Large intestine (tissue), 12 donors: ENCODE data around the gene KCNK3. TPM values are rescaled to one million over a fixed set of nuclear protein-coding genes. Genes with fewer than 3 reads are reported as not detected.

Experiments used
- DNase-seq, 2 donors: peaks; one replicate each; pipeline versions ENCODE4 v3.0.0 to v3.0.0-alpha.2; 2013
- H3K27ac ChIP-seq: one replicate; pipeline ENCODE4 v1.5.1; 2013; ENCODE audit warnings: low read length
- H3K27me3 ChIP-seq: 2 replicates; pipeline ENCODE4 v1.6.1; 2013; ENCODE audit warnings: low read length; ENCODE audit not compliant: control insufficient read depth, insufficient read depth
- H3K36me3 ChIP-seq: 2 replicates; pipeline ENCODE4 v1.6.1; 2013; ENCODE audit warnings: low read length; ENCODE audit not compliant: control insufficient read depth, insufficient read depth
- H3K4me1 ChIP-seq: one replicate; pipeline ENCODE4 v1.6.1; 2013; ENCODE audit warnings: low read length; ENCODE audit not compliant: control insufficient read depth, insufficient read depth
- H3K4me3 ChIP-seq: one replicate; pipeline ENCODE4 v1.5.1; 2013; ENCODE audit warnings: low read length
- H3K9me3 ChIP-seq: one replicate; pipeline ENCODE4 v1.6.1; 2013; ENCODE audit warnings: mild to moderate bottlenecking, low read depth, low read length, moderate library complexity; ENCODE audit not compliant: control insufficient read depth
- WGBS: methylation state at CpG from one replicate; pipeline ENCODE4 v1.1.5; 2013; ENCODE audit warnings: low lambda C conversion rate; ENCODE audit not compliant: insufficient coverage; 5-methylcytosine and 5-hydroxymethylcytosine counted together
- long read RNA-seq, 11 donors: transcript quantifications; one replicate each; lab custom pipeline, GENCODE V29; 2026
- polyA plus RNA-seq: library from polyadenylated mRNA; unstranded; fragments of 120-200 nt; gene quantifications from one replicate; pipeline ENCODE4 v1.2.1, GENCODE V29; 2013

KCNK3 gene
- 3.3 TPM for polyA plus RNA-seq
- long read RNA-seq, donor 1, full-length matches to known transcripts = 1 of 1 reads
- long read RNA-seq, donor 1, partial matches to known transcripts = 0 of 1 reads
- long read RNA-seq, donor 1, other reads (novel, unspliced or antisense) = 0 of 1 reads
- long read RNA-seq, donor 2, full-length matches to known transcripts = 5 of 5 reads
- long read RNA-seq, donor 2, partial matches to known transcripts = 0 of 5 reads
- long read RNA-seq, donor 2, other reads (novel, unspliced or antisense) = 0 of 5 reads
- long read RNA-seq, donor 3 = 0 reads
- long read RNA-seq, donor 4 = 0 reads
- long read RNA-seq, donor 5, full-length matches to known transcripts = 3 of 3 reads
- long read RNA-seq, donor 5, partial matches to known transcripts = 0 of 3 reads
- long read RNA-seq, donor 5, other reads (novel, unspliced or antisense) = 0 of 3 reads
- long read RNA-seq, donor 6, full-length matches to known transcripts = 6 of 6 reads
- long read RNA-seq, donor 6, partial matches to known transcripts = 0 of 6 reads
- long read RNA-seq, donor 6, other reads (novel, unspliced or antisense) = 0 of 6 reads
- long read RNA-seq, donor 7, full-length matches to known transcripts = 5 of 5 reads
- long read RNA-seq, donor 7, partial matches to known transcripts = 0 of 5 reads
- long read RNA-seq, donor 7, other reads (novel, unspliced or antisense) = 0 of 5 reads
- long read RNA-seq, donor 8, full-length matches to known transcripts = 4 of 4 reads
- long read RNA-seq, donor 8, partial matches to known transcripts = 0 of 4 reads
- long read RNA-seq, donor 8, other reads (novel, unspliced or antisense) = 0 of 4 reads
- long read RNA-seq, donor 9, full-length matches to known transcripts = 1 of 1 reads
- long read RNA-seq, donor 9, partial matches to known transcripts = 0 of 1 reads
- long read RNA-seq, donor 9, other reads (novel, unspliced or antisense) = 0 of 1 reads
- long read RNA-seq, donor 10, full-length matches to known transcripts = 2 of 2 reads
- long read RNA-seq, donor 10, partial matches to known transcripts = 0 of 2 reads
- long read RNA-seq, donor 10, other reads (novel, unspliced or antisense) = 0 of 2 reads
- long read RNA-seq, donor 11, full-length matches to known transcripts = 2 of 2 reads
- long read RNA-seq, donor 11, partial matches to known transcripts = 0 of 2 reads
- long read RNA-seq, donor 11, other reads (novel, unspliced or antisense) = 0 of 2 reads

DNA sequence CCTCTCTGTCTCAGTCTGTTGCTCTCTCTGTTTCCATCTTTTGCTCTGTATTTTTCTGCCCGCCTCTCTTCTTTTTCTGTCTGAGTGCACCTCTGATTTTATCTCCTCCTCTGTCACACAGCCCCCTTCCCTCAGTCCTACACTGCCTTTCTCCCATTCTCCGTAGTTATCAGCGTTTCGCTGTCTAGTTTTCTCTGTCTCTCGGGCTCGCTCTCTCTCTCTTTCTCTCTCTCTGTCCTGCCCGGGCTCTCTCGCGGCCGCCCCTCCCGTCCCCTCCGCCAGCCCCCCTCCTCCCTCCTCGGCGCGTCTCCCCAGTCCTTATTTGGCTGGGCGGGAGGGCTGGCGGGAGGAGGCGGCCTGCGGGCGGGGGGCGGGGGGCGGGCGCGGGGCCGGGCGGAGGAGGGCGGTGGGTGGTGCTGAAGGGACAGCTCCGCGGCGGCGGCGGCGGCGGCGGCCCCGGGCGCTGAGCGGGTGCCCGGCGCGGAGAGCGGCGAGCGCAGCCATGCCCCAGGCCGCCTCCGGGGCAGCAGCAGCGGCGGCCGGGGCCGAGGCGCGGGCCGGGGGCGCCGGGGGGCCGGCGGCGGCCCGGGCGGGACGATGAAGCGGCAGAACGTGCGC lies at the start of gene KCNK3:
KCNK3 (plus strand) TSS at position 444 of the 618 bp plus-strand sequence; CDS start at position 598, 154 bp downstream.
- 7% methylated on average over 3 of the region's 64 CpGs for WGBS
- H3K27ac ChIP-seq = peak within 1 kb of the TSS; percentile 47
- H3K9me3 ChIP-seq = peaks cover 6% of the 10 kb centered on the region
- H3K36me3 ChIP-seq = no peaks in the 10 kb centered on the region
- H3K27me3 ChIP-seq = peaks cover 76% of the 10 kb centered on the region
- DNase-seq = peak in 1 of 2 donors; percentile 57
- H3K4me3 ChIP-seq = peak within 1 kb of the TSS; percentile 38
- peaks cover 10% of the 10 kb centered on the region for H3K4me1 ChIP-seq

- Histone ChIP-seq H3K27ac (no peak overlapping the region), H3K27me3 (peaks cover 7% of the 10 kb centered on the region), H3K4me1 (peaks cover 3% of the 10 kb centered on the region), H3K9me3 (no peaks in the 10 kb centered on the region), H3K4me3 (no peak overlapping the region), H3K36me3 (no peaks in the 10 kb centered on the region)
- WGBS = no CpG with 5 or more reads among the region's 13 CpGs
- no peak for DNase-seq
Observed at GRCh38 chr2:26644188-26644835, 48.2 kb upstream of the KCNK3 start.

DNA sequence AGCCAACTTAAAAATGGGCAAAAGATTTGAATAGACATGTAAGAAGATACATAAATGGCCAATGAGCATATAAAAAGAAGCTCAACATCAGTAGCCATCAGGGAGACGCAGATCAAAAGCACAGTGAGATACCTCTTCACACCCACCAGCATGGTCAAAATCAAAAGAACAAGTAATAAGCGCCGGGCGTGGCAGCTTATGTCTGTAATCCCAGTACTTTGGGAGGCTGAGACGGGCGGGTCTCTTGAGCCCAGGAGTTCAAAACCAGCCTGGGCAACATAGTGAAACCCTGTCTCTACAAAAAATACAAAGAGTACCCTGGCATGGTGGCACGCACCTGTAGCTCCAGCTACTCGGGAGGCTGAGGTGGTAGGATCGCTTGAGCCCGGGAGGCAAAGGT lies 46.8 kb upstream of the KCNK3 start:
- no peak for DNase-seq
- H3K27ac ChIP-seq = no peak overlapping the region
- no peaks in the 10 kb centered on the region for H3K36me3 ChIP-seq
- peaks cover 7% of the 10 kb centered on the region for H3K27me3 ChIP-seq
- no peaks in the 10 kb centered on the region for H3K4me1 ChIP-seq
- H3K4me3 ChIP-seq = no peak overlapping the region
- 100% methylated on average over 1 of the region's 10 CpGs for WGBS
- H3K9me3 ChIP-seq = no peaks in the 10 kb centered on the region

GRCh38 chr2:26646986-26647672 lies 45.4 kb upstream of the KCNK3 start:
- no peak overlapping the region for H3K4me3 ChIP-seq
- no peaks in the 10 kb centered on the region for H3K36me3 ChIP-seq
- no peak for DNase-seq
- no CpG with 5 or more reads among the region's 6 CpGs for WGBS
- H3K27ac ChIP-seq = no peak overlapping the region
- no peaks in the 10 kb centered on the region for H3K9me3 ChIP-seq
- H3K4me1 ChIP-seq = no peaks in the 10 kb centered on the region
- H3K27me3 ChIP-seq = peaks cover 7% of the 10 kb centered on the region

DNA sequence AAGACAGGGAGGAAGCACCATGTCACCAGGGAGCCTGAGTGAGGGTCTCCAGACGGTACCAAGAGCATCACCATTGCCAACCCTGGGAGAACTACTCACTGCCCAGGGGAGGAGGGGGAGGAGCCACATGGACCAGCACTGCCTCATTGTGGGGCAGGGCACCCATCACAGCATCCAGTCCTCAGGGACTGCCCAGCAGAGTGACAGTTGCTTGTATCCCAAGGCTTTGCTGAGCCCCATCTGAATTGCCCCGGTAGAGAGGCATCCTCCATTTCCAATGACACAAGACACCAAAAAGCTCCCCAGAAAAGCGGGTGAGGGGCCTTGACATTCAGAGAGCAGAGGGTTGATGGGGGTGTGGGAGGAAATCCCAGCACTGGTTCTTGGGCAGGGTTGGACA lies 44.5 kb upstream of the KCNK3 start:
- Histone ChIP-seq H3K27me3 (peaks cover 7% of the 10 kb centered on the region), H3K27ac (no peak overlapping the region), H3K4me3 (no peak overlapping the region), H3K9me3 (no peaks in the 10 kb centered on the region), H3K4me1 (no peaks in the 10 kb centered on the region), H3K36me3 (no peaks in the 10 kb centered on the region)
- no peak for DNase-seq
- 100% methylated on average over 1 of the region's 3 CpGs for WGBS

DNA sequence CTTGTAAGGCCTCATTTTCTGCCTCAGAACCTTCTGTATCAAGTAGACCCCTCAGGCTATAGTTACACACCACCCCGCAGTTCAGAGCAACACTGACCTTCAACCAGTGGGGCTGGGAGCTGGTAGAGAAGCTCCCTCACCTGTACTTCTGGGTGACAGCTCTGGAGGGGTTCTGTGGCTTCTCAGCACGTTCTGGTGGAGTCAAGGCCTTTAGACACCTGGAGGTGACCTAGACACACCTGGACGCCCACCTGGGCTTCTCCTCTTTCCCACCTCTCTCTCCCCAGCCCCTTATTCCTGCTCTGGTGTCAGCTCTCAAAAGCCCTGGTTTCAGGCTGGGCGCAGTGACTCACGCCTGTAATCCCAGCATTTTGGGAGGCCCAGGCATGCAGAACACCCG lies 44.0 kb upstream of the KCNK3 start:
- no peaks in the 10 kb centered on the region for H3K4me1 ChIP-seq
- peaks cover 7% of the 10 kb centered on the region for H3K27me3 ChIP-seq
- no peaks in the 10 kb centered on the region for H3K36me3 ChIP-seq
- WGBS = no CpG with 5 or more reads among the region's 6 CpGs
- H3K9me3 ChIP-seq = no peaks in the 10 kb centered on the region
- H3K27ac ChIP-seq = no peak overlapping the region
- H3K4me3 ChIP-seq = no peak overlapping the region
- no peak for DNase-seq

- H3K27me3 ChIP-seq = peaks cover 7% of the 10 kb centered on the region
- H3K27ac ChIP-seq = no peak overlapping the region
- no peaks in the 10 kb centered on the region for H3K36me3 ChIP-seq
- DNase-seq = no peak
- 100% methylated on average over 1 of the region's 7 CpGs for WGBS
- H3K4me3 ChIP-seq = no peak overlapping the region
- H3K9me3 ChIP-seq = no peaks in the 10 kb centered on the region
- H3K4me1 ChIP-seq = no peaks in the 10 kb centered on the region
Observed at GRCh38 chr2:26649322-26649721, 43.2 kb upstream of the KCNK3 start.

GRCh38 chr2:26649992-26650712 lies 42.4 kb upstream of the KCNK3 start:
- Histone ChIP-seq H3K27me3 (peaks cover 7% of the 10 kb centered on the region), H3K4me1 (no peaks in the 10 kb centered on the region), H3K27ac (no peak overlapping the region), H3K4me3 (no peak overlapping the region), H3K36me3 (no peaks in the 10 kb centered on the region), H3K9me3 (no peaks in the 10 kb centered on the region)
- 100% methylated on average over 3 of the region's 12 CpGs for WGBS
- DNase-seq = no peak
